HepG2 (cell line): ENCODE results near the gene TOR1B. TPM values are rescaled to one million over a fixed set of nuclear protein-coding genes. Genes with fewer than 3 reads are reported as not detected.

Experiments used
- FOXC1 ChIP-seq: sonication (generic); formaldehyde crosslinking; IDR thresholded peaks from 2 replicates; pipeline ENCODE4 v1.8.0; 2022; ENCODE audit warnings: mild to moderate bottlenecking, missing genetic modification reagents, borderline replicate concordance
- ZNF709 ChIP-seq: sonication (generic); formaldehyde crosslinking; IDR thresholded peaks from 2 replicates; pipeline ENCODE4 v1.5.0; 2020; ENCODE audit warnings: mild to moderate bottlenecking, missing genetic modification reagents
- polyA plus RNA-seq, 8 experiments: library from polyadenylated mRNA; depleted of rRNA in 3 of 8; stranded (reverse) in 7 of 8; unstranded in 1 of 8; fragments of >200 nt; fragmentation: Illumina TruSeq in 4 of 8; extraction: Trizol in 4 of 8; gene quantifications; 2 replicates each; pipeline versions ENCODE4 v1.2.1 to v1.2.3, GENCODE V29; 2011 to 2016; ENCODE audit warnings: low read depth in 4 of 8, missing spikeins in 1 of 8, mixed read lengths in 1 of 8; ENCODE audit not compliant: insufficient read depth in 1 of 8
- total RNA-seq, 5 experiments: library from RNA; depleted of rRNA; stranded (reverse); fragments of >200 nt; fragmentation: Illumina TruSeq; extraction: Trizol; gene quantifications; 2 replicates each; pipeline ENCODE4 v1.2.3, GENCODE V29; 2016; ENCODE audit warnings: low read depth in 1 of 5
- TF ChIP-seq, protein P1 (sequence below): sonication (generic); formaldehyde crosslinking; IDR thresholded peaks from 2 replicates; pipeline ENCODE4 v1.4.0; 2020; ENCODE audit warnings: mild to moderate bottlenecking, missing genetic modification reagents

Gene TOR1B
- total and polyA plus RNA-seq, 2 of the 13 experiments (the other 11 are each of a cell fraction or from before 2014, with no cell fraction given) = 18.1 to 21.3 TPM

- TF ChIP-seq, protein P1, sequence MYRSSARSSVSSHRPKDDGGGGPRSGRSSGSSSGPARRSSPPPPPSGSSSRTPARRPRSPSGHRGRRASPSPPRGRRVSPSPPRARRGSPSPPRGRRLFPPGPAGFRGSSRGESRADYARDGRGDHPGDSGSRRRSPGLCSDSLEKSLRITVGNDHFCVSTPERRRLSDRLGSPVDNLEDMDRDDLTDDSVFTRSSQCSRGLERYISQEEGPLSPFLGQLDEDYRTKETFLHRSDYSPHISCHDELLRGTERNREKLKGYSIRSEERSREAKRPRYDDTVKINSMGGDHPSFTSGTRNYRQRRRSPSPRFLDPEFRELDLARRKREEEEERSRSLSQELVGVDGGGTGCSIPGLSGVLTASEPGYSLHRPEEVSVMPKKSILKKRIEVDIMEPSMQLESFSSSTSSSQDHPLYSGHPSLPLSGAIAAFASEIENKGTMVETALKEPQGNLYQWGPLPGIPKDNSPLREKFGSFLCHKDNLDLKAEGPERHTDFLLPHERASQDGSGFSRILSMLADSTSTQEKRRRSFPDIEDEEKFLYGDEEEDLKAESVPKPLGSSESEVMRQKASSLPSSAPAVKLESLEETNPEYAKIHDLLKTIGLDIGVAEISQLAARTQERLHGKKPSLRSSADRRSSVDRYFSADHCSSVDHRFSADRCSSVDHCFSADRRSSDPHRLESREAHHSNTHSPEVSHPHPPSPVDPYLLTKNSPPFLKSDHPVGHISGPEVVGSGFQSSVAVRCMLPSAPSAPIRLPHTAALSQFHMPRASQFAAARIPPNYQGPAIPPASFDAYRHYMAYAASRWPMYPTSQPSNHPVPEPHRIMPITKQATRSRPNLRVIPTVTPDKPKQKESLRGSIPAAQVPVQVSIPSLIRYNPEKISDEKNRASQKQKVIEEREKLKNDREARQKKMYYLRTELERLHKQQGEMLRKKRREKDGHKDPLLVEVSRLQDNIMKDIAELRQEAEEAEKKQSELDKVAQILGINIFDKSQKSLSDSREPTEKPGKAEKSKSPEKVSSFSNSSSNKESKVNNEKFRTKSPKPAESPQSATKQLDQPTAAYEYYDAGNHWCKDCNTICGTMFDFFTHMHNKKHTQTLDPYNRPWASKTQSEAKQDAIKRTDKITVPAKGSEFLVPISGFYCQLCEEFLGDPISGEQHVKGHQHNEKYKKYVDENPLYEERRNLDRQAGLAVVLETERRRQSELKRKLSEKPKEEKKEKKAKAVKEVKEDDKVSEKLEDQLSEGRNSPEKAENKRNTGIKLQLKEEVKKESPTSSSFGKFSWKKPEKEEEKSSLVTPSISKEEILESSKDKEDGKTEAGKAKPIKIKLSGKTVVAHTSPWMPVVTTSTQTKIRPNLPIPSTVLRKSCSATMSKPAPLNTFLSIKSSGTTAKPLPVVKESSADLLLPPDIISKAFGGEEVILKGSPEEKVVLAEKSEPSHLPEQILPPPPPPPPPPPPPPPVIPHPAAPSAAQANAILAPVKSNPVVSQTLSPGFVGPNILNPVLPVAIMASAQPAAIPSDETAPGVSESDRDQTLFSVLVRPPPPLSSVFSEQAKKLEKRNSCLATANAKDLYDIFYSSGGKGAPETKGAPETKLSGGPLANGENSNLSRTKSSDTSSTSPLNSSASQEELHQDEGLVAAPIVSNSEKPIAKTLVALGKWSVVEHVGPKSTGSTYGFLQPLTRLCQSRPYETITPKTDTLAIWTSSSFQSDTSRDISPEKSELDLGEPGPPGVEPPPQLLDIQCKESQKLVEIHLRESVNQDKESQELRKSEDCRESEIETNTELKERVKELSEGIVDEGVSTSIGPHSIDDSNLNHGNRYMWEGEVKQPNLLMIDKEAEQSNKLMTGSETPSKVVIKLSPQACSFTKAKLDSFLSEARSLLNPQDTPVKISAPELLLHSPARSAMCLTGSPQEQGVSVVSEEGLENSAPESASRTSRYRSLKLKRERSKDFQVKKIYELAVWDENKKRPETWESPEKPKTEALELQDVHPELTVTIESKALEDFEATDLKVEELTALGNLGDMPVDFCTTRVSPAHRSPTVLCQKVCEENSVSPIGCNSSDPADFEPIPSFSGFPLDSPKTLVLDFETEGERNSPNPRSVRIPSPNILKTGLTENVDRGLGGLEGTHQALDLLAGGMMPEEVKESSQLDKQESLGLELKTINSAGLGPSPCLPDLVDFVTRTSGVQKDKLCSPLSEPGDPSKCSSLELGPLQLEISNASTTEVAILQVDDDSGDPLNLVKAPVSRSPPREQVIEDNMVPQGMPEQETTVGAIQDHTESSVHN (CRISPR knock-in tag) = no peak
- no peak for TF ChIP-seq ZNF709 (CRISPR knock-in tag)
- no peak for TF ChIP-seq FOXC1 (CRISPR knock-in tag)
Observed at GRCh38 chr9:129776566-129776937, 26.4 kb upstream of the TOR1B start (continued).
